Measurements from ENCODE around the gene MYD88.

Gene MYD88

DNA sequence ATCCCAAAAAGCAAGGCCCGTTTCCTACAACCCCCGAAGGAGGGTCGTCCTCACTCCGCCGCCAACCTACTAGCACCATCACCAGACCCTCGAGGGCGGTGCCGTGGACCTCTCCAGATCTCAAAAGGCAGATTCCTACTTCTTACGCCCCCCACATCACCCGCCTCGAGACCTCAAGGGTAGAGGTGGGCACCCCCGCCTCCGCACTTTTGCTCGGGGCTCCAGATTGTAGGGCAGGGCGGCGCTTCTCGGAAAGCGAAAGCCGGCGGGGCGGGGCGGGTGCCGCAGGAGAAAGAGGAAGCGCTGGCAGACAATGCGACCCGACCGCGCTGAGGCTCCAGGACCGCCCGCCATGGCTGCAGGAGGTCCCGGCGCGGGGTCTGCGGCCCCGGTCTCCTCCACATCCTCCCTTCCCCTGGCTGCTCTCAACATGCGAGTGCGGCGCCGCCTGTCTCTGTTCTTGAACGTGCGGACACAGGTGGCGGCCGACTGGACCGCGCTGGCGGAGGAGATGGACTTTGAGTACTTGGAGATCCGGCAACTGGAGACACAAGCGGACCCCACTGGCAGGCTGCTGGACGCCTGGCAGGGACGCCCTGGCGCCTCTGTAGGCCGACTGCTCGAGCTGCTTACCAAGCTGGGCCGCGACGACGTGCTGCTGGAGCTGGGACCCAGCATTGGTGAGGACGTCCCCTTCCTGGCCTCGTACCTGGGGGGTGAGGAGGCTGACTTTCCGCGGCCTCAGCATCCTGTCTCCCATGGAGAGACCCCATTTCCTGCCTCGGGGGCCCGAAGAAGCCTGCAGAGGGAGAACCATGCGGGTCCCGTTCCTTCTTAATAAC, at the start of gene MYD88:
MYD88 (plus strand) TSS at position 313 of the 842 bp plus-strand sequence; CDS start at position 353, 40 bp downstream.
- DNase-seq: peak; percentile 89 to 90

DNA sequence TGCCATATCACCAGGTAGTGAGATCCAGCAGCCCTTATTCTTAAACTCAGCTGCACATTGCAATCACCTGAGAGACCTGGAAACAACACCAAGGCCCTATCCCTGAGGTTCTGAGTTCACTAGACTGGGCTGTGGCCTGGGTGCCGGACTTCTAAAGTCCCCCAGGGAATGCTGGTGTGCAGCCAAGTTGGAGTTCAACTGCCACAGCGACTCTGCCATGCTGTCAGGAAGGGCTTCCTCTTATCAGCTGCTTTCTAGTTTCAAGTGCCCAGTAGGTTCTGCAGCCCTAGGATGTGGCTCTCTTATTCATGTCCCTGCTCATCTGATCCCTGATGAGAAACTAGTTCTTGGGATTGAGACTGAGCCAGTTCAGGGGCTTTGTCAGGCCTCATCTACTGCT, 49.3 kb upstream of the MYD88 start:
- DNase-seq: no peak

DNA sequence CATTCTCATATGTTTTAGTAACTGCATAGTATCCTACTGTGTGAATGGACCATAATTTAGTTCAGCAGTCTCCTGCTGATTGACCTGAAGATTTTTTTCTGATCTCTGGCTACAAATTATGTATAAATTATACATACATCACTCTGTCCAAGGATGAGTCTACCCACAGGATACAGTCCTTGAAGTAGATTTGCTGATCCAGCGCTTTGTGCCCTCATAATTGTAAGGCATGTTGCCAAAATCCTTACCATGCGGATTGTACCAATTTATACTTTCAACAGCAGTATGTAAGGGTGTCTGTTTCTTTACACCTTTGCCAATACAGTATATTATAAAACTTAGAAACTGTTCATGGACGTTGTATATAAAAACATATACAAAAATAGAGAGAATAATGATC, 48.0 kb upstream of the MYD88 start:
- DNase-seq: no peak

DNA sequence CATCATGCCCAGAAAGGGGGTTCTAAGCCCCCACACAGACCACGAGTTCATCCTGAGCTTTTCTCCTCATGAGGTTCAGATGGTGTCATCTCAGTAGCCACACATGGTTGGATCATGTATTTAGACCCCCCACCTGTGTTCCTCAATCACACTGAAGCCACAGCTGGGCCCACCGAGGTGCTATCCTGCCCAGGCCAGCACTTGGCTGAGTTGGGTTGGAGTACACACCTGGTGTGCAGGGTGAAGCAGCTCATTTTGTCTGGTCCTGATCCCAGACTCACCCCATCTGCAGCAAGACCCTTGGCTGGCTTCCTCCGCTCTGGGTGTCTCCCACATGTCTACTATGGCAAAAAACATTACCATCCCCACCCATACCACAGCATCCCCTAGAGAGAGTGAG, 43.5 kb upstream of the MYD88 start:
- DNase-seq: no peak

GRCh38 chr3:38095669-38096483, 42.6 kb upstream of the MYD88 start:
- DNase-seq: no peak

- DNase-seq: no peak
Measured at GRCh38 chr3:38097446-38098375, 40.8 kb upstream of the MYD88 start.

DNA sequence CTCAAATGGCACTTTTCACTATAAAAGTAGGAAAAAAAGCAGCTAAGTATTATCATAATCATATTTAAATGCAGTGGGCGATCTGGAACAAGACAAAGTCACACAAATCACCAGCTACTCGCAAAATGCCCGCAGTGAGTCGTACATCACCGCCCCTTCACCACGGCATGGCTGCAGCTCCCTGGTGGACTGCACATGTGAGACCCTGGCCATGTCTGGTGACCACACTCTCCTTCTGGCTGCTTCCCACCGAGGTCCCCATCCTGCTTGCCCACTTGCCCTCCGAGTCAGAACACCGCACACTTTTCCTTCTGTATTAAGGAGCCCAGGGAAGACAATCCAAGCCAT, 40.1 kb upstream of the MYD88 start:
- DNase-seq: no peak

GRCh38 chr3:38099518-38099917, 38.9 kb upstream of the MYD88 start:
- no peak for DNase-seq

DNA sequence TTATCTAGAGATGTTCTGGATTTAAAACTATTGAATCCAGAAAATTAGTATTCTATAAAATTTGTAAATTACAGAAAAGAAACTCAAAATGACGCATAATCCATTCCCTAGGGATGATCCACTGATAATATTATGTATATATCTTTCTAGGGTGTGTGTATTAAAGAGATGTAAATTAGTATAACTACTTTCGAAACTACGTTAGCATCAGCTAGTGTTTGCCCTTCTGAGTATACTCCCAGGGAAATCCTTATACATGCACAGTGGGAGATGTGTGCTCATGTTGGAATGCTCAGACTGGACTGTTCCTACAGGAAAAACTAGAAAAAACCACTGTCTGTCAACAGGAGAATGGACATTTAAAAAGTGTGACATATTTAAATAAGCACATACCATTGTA, 38.0 kb upstream of the MYD88 start:
- no peak for DNase-seq

DNA sequence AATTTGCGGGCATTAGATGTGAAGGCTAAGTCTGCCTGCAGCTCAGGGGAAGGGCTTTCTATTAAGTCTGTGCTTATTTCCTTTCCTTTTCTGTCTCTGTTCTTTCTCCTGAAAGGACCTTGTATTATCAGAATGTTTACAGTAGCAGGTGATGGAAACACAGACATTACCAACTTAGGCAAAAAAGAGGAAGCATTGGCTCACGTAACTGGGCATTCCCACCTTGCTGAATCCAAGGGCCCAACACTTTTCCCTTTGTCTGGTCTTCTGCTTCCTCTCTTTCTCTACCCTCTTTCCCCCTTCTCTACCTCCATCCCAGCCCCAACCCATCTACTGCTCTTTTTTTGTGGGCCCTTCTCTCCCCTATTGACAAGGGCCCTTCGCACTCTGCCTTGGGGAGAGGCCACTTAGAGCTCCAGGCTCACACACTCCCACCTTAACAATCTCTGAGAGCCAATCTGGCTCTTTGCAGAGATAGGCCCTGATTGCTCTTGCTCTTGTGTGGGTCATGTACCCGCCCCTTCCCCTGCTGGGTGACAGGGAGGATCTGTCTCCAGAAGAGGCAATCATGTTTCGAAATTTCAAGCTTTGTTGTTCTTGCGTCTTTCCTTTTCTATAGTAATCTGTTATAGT, 36.5 kb upstream of the MYD88 start:
- no peak for DNase-seq

- DNase-seq: no peak
Measured at GRCh38 chr3:38102444-38102814, 36.0 kb upstream of the MYD88 start.

DNA sequence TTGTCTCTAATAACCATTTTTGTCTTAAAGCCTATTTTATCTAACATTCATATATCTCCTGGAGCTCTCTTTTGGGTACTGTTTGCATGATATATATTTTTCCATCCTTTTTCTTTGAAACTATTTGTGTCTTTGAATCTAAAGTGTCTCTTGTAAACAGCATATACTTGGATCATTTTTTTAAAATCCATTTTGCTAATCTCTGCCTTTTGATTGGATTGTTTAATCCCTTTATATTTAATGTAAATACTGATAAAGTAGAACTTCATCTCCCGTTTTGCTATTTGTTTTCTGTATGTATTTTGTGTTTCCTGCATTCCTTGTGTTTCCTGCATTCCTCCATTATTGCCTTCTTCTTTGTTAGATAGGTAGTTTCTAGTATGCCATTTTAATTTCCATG, 32.9 kb upstream of the MYD88 start:
- no peak for DNase-seq

GRCh38 chr3:38107911-38108648, 30.4 kb upstream of the MYD88 start:
- DNase-seq: no peak

GRCh38 chr3:38108649-38109579, 29.5 kb upstream of the MYD88 start:
- DNase-seq: peak in 1 of 2 experiments; percentile 12

DNA sequence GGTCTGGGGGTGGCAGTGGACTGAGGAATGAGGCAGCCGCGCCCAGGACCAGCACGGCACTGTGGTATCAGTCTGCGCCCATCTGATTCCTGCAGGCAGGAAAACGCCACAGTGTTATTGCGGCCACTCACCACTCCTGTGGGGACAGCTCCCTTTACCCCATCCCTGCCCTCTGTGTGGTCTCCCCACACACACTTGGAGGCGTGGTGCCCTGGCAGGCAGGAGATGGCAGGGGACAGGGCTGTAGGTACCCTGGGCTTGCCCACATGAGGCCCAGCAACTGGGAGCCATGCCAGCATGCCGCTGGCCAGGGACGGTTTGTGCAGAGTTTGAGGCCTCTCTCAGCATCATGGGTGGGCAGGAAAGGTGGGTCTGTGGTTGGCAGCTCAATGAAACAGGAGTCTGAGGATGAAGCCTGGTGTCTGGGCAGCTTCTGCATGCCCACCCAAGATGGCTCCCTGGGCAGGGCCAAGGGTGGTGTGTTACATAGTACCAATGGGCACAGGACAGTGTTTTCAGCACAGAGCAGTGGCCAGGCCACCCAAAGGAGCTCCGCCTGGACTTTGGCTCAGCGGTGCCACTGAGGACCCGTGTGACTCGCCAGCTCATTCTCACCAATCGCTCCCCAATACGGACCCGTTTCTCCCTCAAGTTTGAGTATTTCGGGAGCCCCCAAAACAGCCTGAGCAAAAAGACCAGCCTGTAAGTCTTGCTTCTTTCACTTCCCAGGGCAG, 28.7 kb upstream of the MYD88 start:
- DNase-seq: no peak

DNA sequence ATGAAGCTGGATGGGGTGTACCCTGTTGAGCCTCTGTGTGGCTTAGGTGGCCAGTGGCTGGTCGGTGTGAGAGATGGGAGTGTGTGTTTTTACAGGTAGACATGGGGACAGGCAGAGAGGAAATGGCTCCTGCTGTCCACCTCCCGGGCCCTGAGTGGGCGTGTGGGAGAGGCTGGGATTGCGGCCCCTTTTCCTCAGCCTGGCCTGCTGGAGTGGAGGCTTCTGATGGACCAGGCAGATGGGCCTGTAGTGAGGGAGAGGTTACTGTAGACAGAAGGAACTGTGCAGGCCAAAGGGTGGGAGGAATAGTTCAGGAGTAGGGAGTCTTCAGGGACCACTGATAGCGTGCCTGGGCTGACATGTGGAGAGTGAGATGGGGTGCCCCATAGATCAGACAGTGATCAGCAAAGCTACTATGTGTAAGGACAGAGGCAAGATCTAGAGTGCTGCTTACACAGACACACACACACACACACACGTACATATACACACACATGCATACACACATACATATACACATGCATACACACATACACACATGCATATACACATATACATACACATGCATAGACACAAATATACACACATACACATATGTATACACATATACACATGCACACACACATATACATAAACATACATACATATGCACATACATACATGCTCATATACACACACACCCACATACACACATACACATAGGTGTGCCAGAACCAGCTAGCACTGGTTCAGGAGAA, 28.0 kb upstream of the MYD88 start:
- DNase-seq: no peak

DNA sequence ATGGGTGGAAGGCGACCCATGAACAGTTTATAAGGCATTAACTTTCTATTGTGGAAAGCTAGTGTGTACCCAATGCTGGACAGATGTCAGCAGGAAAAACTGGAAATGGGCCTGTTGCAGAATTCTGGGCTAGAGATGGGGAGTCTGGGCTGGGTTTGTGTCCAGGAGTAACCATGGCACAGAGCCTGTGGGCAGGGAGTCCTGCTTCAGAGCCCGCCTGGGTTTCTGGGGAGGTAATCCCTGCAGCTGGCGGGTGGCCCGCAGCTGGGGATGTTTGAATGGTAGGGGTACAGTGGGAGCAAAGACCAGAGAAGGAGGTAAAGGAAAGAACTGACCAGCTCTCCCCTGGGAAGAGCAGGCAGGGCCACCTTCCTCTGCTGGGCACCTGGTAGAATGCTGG, 27.3 kb upstream of the MYD88 start:
- no peak for DNase-seq

GRCh38 chr3:38111696-38112377, 26.6 kb upstream of the MYD88 start:
- DNase-seq: no peak

DNA sequence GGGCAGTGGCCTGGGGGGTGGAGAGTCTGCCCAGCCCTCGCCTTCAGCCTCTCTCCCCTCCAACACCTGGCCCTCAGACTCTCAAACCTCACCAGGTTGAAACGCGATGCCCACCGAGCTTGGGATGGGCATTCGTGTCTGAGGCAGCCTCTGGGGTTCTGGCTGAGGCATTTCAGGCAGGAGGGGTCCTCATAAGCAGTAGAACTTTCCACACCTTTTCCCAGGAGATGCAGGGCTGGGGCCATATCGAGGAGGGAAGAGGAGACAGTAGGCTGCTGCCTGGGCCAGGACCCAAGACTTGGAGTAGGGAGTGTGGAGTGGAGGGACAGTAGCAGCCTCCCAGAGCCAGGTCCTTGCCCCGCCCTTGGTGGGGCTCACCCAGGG, 26.1 kb upstream of the MYD88 start:
- no peak for DNase-seq

Data from activated T-cell treated with anti-CD3 and anti-CD28 coated beads, Interleukin-2, amount 50 U/mL, for 48 hours (primary cell).